Stimulated activated CD4-positive, alpha-beta T cell treated with anti-CD3 and anti-CD28 coated beads, TNF-alpha, amount 100 ng/mL, for 4 hours (primary cell): Measurements from ENCODE around the gene ABCG1.

Experiments
- DNase-seq, 3 experiments: peaks; one replicate each; pipeline ENCODE4 v3.0.0-alpha.2; 2020; ENCODE audit warnings: low read depth in 3 of 3

The ABCG1 gene

GRCh38 chr21:42214081-42214750 is 4.7 kb upstream of the ABCG1 start:
- no peak for DNase-seq

DNA sequence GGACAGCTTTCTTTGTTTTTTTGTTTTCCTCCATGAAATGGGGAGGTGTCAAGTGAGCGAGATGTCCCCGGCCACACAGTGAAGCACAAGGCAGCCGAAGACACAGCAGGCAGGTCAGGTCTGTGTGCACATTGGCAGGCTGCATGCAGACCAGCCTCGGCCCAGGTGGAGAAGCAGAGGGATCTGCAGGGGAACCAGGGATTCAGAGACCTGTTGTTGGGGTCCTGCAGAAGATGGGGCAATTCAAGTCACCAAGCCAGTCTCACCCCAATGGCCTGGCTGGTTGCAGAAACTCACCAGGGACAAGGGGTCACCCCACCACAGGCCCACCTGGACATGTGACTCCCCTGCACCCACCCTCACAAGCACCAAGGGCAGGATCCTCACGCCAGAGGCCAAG is 4.0 kb upstream of the ABCG1 start:
- DNase-seq = no peak

DNA sequence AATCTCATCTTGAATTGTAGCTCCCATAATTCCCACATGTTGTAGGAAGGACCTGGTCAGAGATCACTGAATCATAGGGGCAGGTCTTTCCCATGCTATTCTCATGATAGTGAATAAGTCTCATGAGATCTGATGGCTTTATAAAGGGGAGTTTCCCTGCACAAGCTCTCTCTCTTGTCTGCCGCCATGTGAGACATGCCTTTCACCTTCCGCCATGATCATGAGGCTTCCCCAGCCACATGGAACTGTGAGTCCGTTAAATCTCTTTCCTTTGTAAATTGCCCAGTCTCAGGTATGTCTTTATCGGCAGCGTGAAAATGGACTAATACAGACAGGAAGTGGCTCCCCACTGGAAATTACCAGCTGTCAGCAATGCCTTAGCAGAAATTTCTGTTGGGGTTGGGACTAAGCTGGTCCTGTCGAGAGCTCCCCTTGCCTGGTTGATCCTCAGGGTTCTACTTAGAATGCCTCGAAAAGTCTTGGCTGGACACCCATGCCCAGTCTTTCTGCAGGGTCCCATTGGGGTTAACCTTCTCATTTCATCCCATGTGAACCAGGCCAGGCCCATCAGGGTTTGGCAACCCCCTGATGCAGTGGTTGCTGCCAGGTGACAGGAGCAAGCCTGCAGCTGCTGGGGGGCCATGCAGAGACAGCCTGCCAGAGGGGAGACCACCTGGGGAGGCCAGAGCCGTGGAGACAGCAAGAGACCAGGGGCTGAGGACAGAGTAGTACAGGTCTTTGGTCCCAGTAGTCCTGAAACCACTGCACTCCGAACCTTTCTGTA is 2.8 kb upstream of the ABCG1 start:
- no peak for DNase-seq

DNA sequence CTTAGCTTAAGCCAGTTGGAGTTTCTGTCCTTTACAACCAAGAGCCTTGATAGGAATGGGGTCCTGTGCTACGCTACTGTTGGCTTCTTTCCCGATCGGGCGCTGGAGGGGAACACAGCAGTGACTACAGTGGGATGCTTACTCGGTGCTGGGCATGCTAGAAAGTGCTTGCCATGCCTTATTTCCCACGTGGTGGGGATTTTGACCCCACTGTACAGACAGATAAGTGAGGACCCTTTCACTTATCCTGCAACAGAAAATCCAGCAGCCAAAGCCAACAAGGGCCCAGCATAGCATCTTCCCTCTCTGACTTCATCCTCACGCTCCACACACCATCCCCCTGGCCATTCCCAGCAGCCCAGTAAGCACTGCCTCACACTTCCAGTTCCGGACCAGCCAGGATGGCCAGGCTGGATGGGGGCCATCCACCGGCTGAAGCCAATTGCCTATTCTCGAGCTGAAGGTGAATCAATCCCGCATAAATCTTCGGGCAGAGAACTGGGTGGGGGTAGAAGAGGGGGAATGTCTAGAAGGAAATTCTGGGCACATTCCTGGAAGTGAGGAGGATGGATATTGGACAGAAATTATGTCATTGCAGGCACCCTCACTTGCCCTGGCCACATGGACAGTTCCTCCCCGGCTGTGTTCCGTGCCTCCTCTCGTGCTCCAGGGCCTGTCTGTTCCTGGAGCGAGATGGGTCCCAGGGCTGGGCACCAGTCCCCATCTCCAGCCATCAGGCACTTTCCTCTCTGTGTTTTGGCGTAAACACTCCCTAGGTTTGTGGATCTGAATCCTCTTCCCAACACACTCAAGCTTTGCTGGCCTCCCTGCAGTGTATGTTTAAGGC is 2.0 kb upstream of the ABCG1 start:
- DNase-seq = no peak

- DNase-seq = no peak
These were observed 732 bp downstream of the ABCG1 start for GRCh38 chr21:42219606-42220137.

GRCh38 chr21:42220138-42220701 is 1.3 kb downstream of the ABCG1 start:
- peak in 2 of 3 experiments; percentile 37 to 38 for DNase-seq

DNA sequence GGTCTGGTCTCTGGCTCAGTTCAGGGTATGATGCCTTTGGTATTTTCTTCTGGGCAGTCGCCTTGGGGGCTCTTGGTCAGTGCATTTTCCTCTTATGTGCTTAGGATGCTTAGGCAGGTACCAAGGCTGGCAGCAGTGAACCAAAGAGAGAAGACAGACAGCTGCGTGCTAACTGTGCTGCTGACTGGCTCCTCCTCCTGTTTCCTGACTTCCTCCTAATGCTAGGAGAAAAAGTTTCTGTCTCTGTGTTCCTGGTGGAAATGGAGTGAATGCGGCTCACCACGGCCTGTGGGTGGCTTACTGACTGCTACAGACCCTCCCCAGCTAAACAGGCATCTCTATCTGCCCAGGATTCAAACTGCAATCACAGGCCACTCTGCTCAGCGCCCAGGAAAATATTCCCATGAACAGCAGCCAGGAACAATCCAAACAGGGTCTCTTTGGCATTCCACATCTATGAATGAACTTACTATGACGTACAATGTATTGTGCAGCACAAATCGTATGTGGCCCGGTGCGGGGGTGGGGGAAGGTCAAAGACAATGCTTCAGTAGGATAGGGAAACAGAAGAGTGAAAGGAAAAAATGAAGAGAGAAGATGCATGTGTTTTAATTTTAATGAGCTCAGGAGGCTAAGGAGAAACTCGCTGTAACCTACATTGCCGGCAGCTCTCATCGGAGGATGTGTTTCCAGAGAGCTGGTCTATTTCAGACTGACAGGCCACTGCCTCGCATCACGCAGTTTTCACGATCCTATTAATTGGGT is 2.8 kb downstream of the ABCG1 start:
- no peak for DNase-seq

- DNase-seq = no peak
These were observed 3.4 kb downstream of the ABCG1 start for GRCh38 chr21:42222386-42222785.

DNA sequence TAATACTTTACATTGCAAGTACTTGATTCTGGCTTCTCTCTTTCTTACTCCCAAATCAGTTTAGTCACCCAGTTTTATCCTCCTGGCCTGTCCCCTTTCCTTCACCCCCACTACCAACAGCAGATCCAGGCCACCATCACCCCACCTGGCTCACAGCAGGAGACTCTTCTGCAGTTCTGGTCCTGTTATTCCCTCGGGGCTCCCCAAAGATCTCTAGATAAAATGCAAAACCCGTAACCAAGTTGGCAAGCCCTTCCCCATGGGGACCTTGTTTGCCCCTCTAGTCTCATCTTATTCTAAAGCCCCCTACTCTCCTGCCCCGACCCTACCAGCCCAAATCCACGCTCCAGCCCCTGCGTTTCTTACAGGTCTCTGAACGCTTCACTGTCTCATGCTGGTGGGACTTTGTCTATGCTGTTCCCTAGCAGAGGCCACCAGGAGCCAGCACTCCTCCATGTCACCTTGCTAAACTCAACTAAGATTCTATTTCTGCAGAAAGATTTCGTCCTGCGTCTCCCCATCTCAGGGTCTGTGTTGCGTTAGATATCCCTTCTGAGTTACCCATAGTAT is 4.0 kb downstream of the ABCG1 start:
- no peak for DNase-seq

GRCh38 chr21:42223826-42224575 is 5.1 kb downstream of the ABCG1 start:
- DNase-seq = no peak

DNA sequence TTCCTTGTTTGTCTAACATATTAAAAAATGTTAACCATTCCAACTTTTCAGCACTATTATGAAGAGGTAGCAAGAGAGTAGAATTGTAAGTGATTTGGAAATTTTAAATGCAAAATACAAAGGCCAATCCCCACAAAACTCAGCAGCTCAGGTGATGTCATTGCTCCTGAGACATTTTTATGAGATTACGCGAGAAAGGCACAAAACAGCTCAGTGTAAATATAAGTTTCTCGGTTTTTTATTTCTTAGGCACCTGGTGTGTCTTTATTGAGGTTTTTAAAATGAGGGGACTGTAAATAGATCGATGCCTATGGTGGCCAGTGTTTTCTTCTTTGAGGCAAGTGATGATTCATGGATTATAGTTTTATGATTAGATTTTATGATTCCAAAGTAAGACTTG is 6.1 kb downstream of the ABCG1 start:
- DNase-seq = no peak

- no peak for DNase-seq
These were observed 6.7 kb downstream of the ABCG1 start for GRCh38 chr21:42225571-42226155.

GRCh38 chr21:42226626-42227025 is 7.7 kb downstream of the ABCG1 start:
- DNase-seq = no peak

GRCh38 chr21:42227909-42228708 is 9.2 kb downstream of the ABCG1 start:
- peak; percentile 64 to 80 (median 79) for DNase-seq

GRCh38 chr21:42228709-42229220 is 9.8 kb downstream of the ABCG1 start:
- no peak for DNase-seq

GRCh38 chr21:42229676-42230075 is 10.7 kb downstream of the ABCG1 start:
- no peak for DNase-seq

DNA sequence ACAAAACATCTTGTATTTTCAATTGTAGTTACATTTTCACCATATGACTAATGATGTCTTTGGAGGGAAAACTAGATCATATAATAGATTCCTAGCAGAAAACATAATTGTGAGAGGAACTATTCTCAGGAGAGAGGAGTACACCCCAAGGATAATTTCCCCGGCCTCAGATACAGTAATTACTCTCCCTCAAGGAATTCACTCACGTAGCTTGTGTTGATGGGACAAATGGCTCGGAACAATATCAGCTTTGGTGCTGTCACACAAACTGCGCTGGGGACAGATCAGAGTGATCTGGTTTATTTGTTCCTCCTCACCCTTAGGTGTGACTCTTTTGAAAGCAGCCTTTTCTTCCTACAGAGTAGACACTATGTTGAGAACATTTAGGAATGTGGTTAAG is 11.2 kb downstream of the ABCG1 start:
- no peak for DNase-seq

- DNase-seq = no peak
These were observed 11.7 kb downstream of the ABCG1 start for GRCh38 chr21:42230636-42231035.

DNA sequence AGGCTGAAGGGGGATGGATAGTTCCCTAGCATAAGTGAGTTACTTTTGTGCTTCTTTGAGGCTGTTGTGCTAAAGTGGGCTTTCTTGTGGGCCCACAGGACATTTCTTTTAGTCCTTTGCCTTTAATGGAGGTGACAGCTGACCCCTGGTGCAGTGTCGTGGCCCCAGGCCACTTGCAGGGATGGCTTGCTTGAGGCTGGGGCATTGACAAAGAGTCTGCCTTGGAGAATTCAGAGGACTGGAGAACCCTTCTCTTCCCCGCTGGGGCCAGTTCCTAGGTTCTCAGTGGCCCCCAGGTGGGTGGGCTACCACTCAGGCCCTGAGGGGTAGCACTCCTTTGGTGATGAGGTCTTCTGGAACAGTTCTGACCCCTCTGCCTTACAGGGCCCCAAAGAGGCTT is 12.8 kb downstream of the ABCG1 start:
- DNase-seq = no peak
